Endothelial cell of umbilical vein (primary cell): Measurements from ENCODE around the gene SDCBP2. TPM values are rescaled to one million over a fixed set of nuclear protein-coding genes. Genes with fewer than 3 reads are reported as not detected.

Source experiments
- BruUV-seq: library from RNA; stranded (reverse); fragments of 400-500 nt; replicated peaks from 2 replicates; lab custom pipeline; 2021; lab: Mats Ljungman, UMichigan
- CTCF ChIA-PET: fragments of 300-600, 350-600 bp; sonication (Branson Sonifier 250); formaldehyde crosslinking; loops from one replicate; lab custom pipeline; 2021; ENCODE audit warnings: antibody characterized with exemption, inconsistent platforms; lab: Charles Lee
- POLR2A ChIA-PET: fragments of 300-600, 350-600 bp; sonication (Branson Sonifier 250); formaldehyde crosslinking; loops from one replicate; lab custom pipeline; 2021; ENCODE audit warnings: antibody characterized with exemption, inconsistent platforms; lab: Charles Lee
- DNase-seq: peaks from one replicate; pipeline ENCODE4 v3.0.0-alpha.2; 2011; ENCODE audit warnings: low read depth, low spot score
- FAIRE-seq: peaks from 2 replicates; lab custom pipeline; 2011; peaks lifted over from hg19 to GRCh38; lab: Jason Lieb, UNC
- H2AFZ ChIP-seq: 2 replicates; pipeline ENCODE4 v1.6.0; 2012; ENCODE audit warnings: low read depth, low read length, control low read depth, inconsistent platforms
- H3K27ac ChIP-seq: 2 replicates; pipeline ENCODE4 v1.5.1; 2011; ENCODE audit warnings: low read depth, mild to moderate bottlenecking, control low read depth, low read length, moderate library complexity; ENCODE audit not compliant: insufficient read depth
- H3K27me3 ChIP-seq, 2 experiments: 2 replicates each; pipeline versions ENCODE4 v1.6.0 to v1.6.1; 2011; ENCODE audit warnings: low read length in 2 of 2, mixed read lengths in 1 of 2; ENCODE audit not compliant: control insufficient read depth in 2 of 2, insufficient read depth in 2 of 2
- H3K36me3 ChIP-seq, 2 experiments: 2 replicates in 1 of 2; 3 replicates in 1 of 2; pipeline ENCODE4 v1.5.1; 2011; ENCODE audit warnings: low read length in 2 of 2, mild to moderate bottlenecking in 1 of 2, moderate library complexity in 1 of 2; ENCODE audit not compliant: control insufficient read depth in 2 of 2, insufficient read depth in 2 of 2; ENCODE audit errors: extremely low read depth in 1 of 2
- H3K4me1 ChIP-seq: 3 replicates; pipeline ENCODE4 v1.5.1; 2011; ENCODE audit warnings: mild to moderate bottlenecking, low read length; ENCODE audit not compliant: control insufficient read depth, insufficient read depth; ENCODE audit errors: extremely low read depth
- H3K4me2 ChIP-seq: 2 replicates; pipeline ENCODE4 v1.6.1; 2011; ENCODE audit warnings: low read length, control low read depth, mixed read lengths; ENCODE audit not compliant: insufficient read depth
- H3K4me3 ChIP-seq, 3 experiments: fragments of 200-600 bp in 1 of 3; sonication (generic), shearing (Covaris generic) in 1 of 3; replicated peaks in 1 of 3; 2 replicates each; pipeline ENCODE4 v1.5.1; 2011 to 2016; ENCODE audit warnings: control low read depth in 3 of 3, low read length in 3 of 3, mild to moderate bottlenecking in 2 of 3, inconsistent platforms in 1 of 3, low read depth in 1 of 3, moderate library complexity in 1 of 3; ENCODE audit not compliant: insufficient read depth in 1 of 3
- H3K79me2 ChIP-seq: 2 replicates; pipeline ENCODE4 v1.6.0; 2012; ENCODE audit warnings: low read length, inconsistent platforms; ENCODE audit not compliant: control insufficient read depth, insufficient read depth
- H3K9ac ChIP-seq: replicated peaks from 2 replicates; pipeline ENCODE3; 2011; ENCODE audit warnings: low read length, control low read depth; ENCODE audit not compliant: insufficient read depth; ENCODE audit errors: extremely low read depth
- H3K9me1 ChIP-seq: replicated peaks from 3 replicates; pipeline ENCODE4 v1.6.0; 2011; ENCODE audit warnings: mild to moderate bottlenecking, low read length; ENCODE audit not compliant: control insufficient read depth, insufficient read depth; ENCODE audit errors: extremely low read depth
- H3K9me3 ChIP-seq: replicated peaks from 2 replicates; pipeline ENCODE4 v1.5.1; 2012; ENCODE audit warnings: low read length, inconsistent platforms; ENCODE audit not compliant: control insufficient read depth, insufficient read depth
- H4K20me1 ChIP-seq: replicated peaks from 2 replicates; pipeline ENCODE3; 2011; ENCODE audit warnings: mild to moderate bottlenecking, low read length; ENCODE audit not compliant: control insufficient read depth, insufficient read depth; ENCODE audit errors: extremely low read depth
- CTCF ChIP-seq, 2 donors: IDR thresholded peaks; 1 replicate in 1 of 2; 2 replicates in 1 of 2; pipeline ENCODE4 v1.5.1; 2011; ENCODE audit warnings: low read length in 2 of 2, mild to moderate bottlenecking in 2 of 2, moderate library complexity in 2 of 2, control low read depth in 1 of 2, inconsistent platforms in 1 of 2, low read depth in 1 of 2; ENCODE audit not compliant: insufficient read depth in 1 of 2; ENCODE audit errors: extremely low read depth in 1 of 2
- EZH2 ChIP-seq: IDR thresholded peaks from 2 replicates; pipeline ENCODE4 v1.6.1; 2012; ENCODE audit warnings: borderline replicate concordance, low read depth, mild to moderate bottlenecking, moderate library complexity, low read length, inconsistent platforms; ENCODE audit not compliant: severe bottlenecking
- FOS ChIP-seq: IDR thresholded peaks from 2 replicates; pipeline ENCODE4 v1.6.1; 2011; ENCODE audit warnings: mild to moderate bottlenecking, low read length, moderate library complexity, borderline replicate concordance; ENCODE audit not compliant: insufficient read depth
- GATA2 ChIP-seq: IDR thresholded peaks from 2 replicates; pipeline ENCODE4 v1.7.0; 2011; ENCODE audit warnings: low read depth, mild to moderate bottlenecking, moderate library complexity, mixed read lengths, low read length; ENCODE audit not compliant: insufficient read length, insufficient read depth
- JUN ChIP-seq: IDR thresholded peaks from 2 replicates; pipeline ENCODE4 v1.6.1; 2011; ENCODE audit warnings: borderline replicate concordance, low read depth; ENCODE audit not compliant: insufficient read length, insufficient read depth
- MAX ChIP-seq: IDR thresholded peaks from 2 replicates; pipeline ENCODE4 v1.6.1; 2011; ENCODE audit not compliant: insufficient read depth, insufficient read length
- MYC ChIP-seq: IDR thresholded peaks from one replicate; pipeline ENCODE4 v1.6.1; 2011; ENCODE audit warnings: mild to moderate bottlenecking, low read depth, low read length
- POLR2A ChIP-seq: IDR thresholded peaks from 2 replicates; pipeline ENCODE4 v1.6.1; 2012; ENCODE audit warnings: low read depth, mild to moderate bottlenecking, control low read depth, low read length
- POLR2AphosphoS5 ChIP-seq: IDR thresholded peaks from 2 replicates; pipeline ENCODE4 v1.6.1; 2012; ENCODE audit warnings: low read depth, mild to moderate bottlenecking, control low read depth, low read length, moderate library complexity; ENCODE audit not compliant: insufficient read depth
- dilution Hi-C: fragments of 300-500 bp; cut with MboI; formaldehyde crosslinking; loops from one replicate; pipeline ENCODE4 v1.15.0; 2019; ENCODE audit warnings: low sequenced_read_pairs; ENCODE audit not compliant: extremely low pct_ligation_motif_present
- intact Hi-C: fragments of 100-400 bp; cut with micrococcal nuclease; formaldehyde crosslinking; loops from one replicate; pipeline ENCODE4 v1.10.0; 2022
- polyA plus RNA-seq, 4 experiments: library from polyadenylated mRNA; depleted of rRNA in 3 of 4; stranded (reverse) in 3 of 4; unstranded in 1 of 4; fragments of >200 nt; gene quantifications; 2 replicates each; pipeline versions ENCODE4 v1.2.1 to v1.2.3, GENCODE V29; 2011 to 2012; ENCODE audit warnings: missing spikeins in 1 of 4
- total RNA-seq: library from RNA; stranded (reverse); gene quantifications from 2 replicates; pipeline ENCODE4 v1.2.3, GENCODE V29; 2021

SDCBP2 gene
- total and polyA plus RNA-seq, 2 donors (not counting 3 experiments of a cell fraction or from before 2014, with no cell fraction given) = 6.9 to 9.0 TPM

GRCh38 chr20:1292620-1293019, 36.3 kb downstream of the SDCBP2 start:
- intact Hi-C loops = no loop called here
- Histone ChIP-seq H3K4me3 (no peak overlapping the region), H3K79me2 (no peaks in the 10 kb centered on the region), H3K36me3 (no peaks in the 10 kb centered on the region), H3K27me3 (no peaks in the 10 kb centered on the region), H3K9me3 (no peaks in the 10 kb centered on the region), H3K27ac (no peak overlapping the region), H4K20me1 (no peaks in the 10 kb centered on the region), H3K9ac (no peak overlapping the region), H2AFZ (no peak overlapping the region), H3K4me2 (no peak overlapping the region), H3K9me1 (no peaks in the 10 kb centered on the region), H3K4me1 (no peaks in the 10 kb centered on the region)
- TF ChIP-seq POLR2A (no peak), EZH2 (no peak), JUN (no peak), FOS (no peak), MAX (no peak), MYC (no peak), POLR2AphosphoS5 (no peak), CTCF (IDR thresholded peaks at IDR 0.05; ENCODE audit: extremely low read depth in 1 of 2, insufficient read depth in 1 of 2, low read depth in 1 of 2, low read length in 2 of 2) (no peak), GATA2 (no peak)
- BruUV-seq = no TSS peak
- ChIA-PET CTCF (interaction anchor here (1.2 kb wide), 1 partner anchor 79 kb away, joined by 3 read pairs; no protein-coding TSS in a partner anchor), POLR2A (no interaction called here)
- dilution Hi-C loops = no loop called here
- no peak for FAIRE-seq
- DNase-seq = no peak
